AG04450 (cell line): ENCODE results near the gene PARD3. TPM values are rescaled to one million over a fixed set of nuclear protein-coding genes. Genes with fewer than 3 reads are reported as not detected.

ENCODE experiments used
- CTCF ChIA-PET: fragments of 300-600, 350-600 bp; formaldehyde crosslinking; extraction: SDS; loops from one replicate; lab custom pipeline; 2022; ENCODE audit warnings: antibody characterized with exemption, inconsistent platforms; lab: Charles Lee
- POLR2A ChIA-PET: fragments of 350-600 bp; formaldehyde crosslinking; extraction: SDS; loops from one replicate; lab custom pipeline; 2021; ENCODE audit warnings: antibody characterized with exemption, inconsistent platforms; lab: Yijun Ruan, JAX
- DNase-seq: peaks from one replicate; pipeline ENCODE4 v3.0.0-alpha.2; 2011; ENCODE audit warnings: low read depth, low spot score
- H3K27ac ChIP-seq: one replicate; pipeline ENCODE4 v1.5.1; 2012; ENCODE audit warnings: low read depth, low read length, control low read depth
- H3K27me3 ChIP-seq: one replicate; pipeline ENCODE4 v1.6.0; 2012; ENCODE audit warnings: low read length; ENCODE audit not compliant: control insufficient read depth, insufficient read depth
- H3K4me3 ChIP-seq: 2 replicates; pipeline ENCODE4 v1.5.1; 2011; ENCODE audit warnings: mild to moderate bottlenecking, low read depth, low read length, control low read depth
- H3K9me3 ChIP-seq: 2 replicates; pipeline ENCODE4 v1.5.1; 2012; ENCODE audit warnings: low read length; ENCODE audit not compliant: control insufficient read depth, insufficient read depth
- CTCF ChIP-seq: IDR thresholded peaks from 2 replicates; pipeline ENCODE4 v1.5.1; 2011; ENCODE audit warnings: low read depth, low read length, control low read depth, inconsistent platforms
- polyA plus RNA-seq: library from polyadenylated mRNA; depleted of rRNA; stranded (reverse); fragments of >200 nt; gene quantifications from 2 replicates; pipeline ENCODE4 v1.2.3, GENCODE V29; 2011

Gene PARD3
- polyA plus RNA-seq, 1 experiment = 43.1 TPM

GRCh38 chr10:34643620-34644019, 171.5 kb downstream of the PARD3 start:
- Histone ChIP-seq H3K9me3 (no peaks in the 10 kb centered on the region), H3K27ac (no peak overlapping the region), H3K27me3 (no peaks in the 10 kb centered on the region), H3K4me3 (no peak overlapping the region)
- ChIA-PET CTCF (no interaction called here), POLR2A (no interaction called here)
- no peak for DNase-seq
- TF ChIP-seq CTCF = no peak

- DNase-seq = no peak
- Histone ChIP-seq H3K27me3 (no peaks in the 10 kb centered on the region), H3K27ac (no peak overlapping the region), H3K4me3 (no peak overlapping the region), H3K9me3 (no peaks in the 10 kb centered on the region)
- TF ChIP-seq CTCF = no peak
- CTCF ChIA-PET = no interaction called here
- POLR2A ChIA-PET = no interaction called here
Measured at GRCh38 chr10:34641913-34642558, 173.1 kb downstream of the PARD3 start.

- no peak for DNase-seq
- no peak for TF ChIP-seq CTCF
- POLR2A ChIA-PET = interaction anchor here (0.5 kb wide), 1 partner anchor 447 kb away, joined by 6 read pairs; no protein-coding TSS in a partner anchor
- Histone ChIP-seq H3K27ac (no peak overlapping the region), H3K27me3 (no peaks in the 10 kb centered on the region), H3K9me3 (no peaks in the 10 kb centered on the region), H3K4me3 (no peak overlapping the region)
- CTCF ChIA-PET = no interaction called here
Measured at GRCh38 chr10:34641147-34641912, 173.8 kb downstream of the PARD3 start.

DNA sequence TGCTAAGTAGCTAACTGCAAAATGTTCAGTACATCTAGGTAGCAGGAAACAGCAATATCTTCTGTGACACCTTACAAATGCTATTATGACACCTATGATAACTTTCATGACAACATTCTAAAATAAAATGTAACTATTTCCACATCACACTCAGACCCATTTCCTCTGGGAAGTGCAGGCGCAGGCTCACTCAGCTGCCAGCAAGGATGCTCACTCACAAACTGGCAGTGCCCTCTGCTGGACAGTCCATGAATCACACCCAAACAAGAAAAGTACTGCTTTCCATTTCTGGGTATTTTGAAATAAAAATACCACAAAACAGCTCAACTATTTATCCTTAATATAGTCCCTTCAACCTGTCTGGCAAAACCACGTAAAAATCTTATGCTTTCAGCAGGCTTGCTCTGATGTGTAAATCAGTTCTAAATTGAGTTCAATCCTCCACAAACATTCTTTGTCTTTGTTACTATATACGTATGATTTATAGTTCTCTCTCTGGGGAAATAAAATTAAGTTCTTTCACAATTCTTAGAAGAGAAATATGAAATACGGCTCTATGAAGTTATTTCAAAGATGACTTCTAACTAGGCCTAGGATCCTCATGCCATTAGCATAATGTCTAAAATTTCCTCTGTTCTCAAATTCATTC, 176.6 kb downstream of the PARD3 start:
- TF ChIP-seq CTCF = peak; percentile 87
- CTCF ChIA-PET = interaction anchor here (0.5 to 2.6 kb wide), 61 partner anchors 9 to 1630 kb away, joined by 3 to 14 read pairs (median 4); no protein-coding TSS in a partner anchor
- Histone ChIP-seq H3K27ac (no peak overlapping the region), H3K4me3 (no peak overlapping the region), H3K27me3 (no peaks in the 10 kb centered on the region), H3K9me3 (no peaks in the 10 kb centered on the region)
- POLR2A ChIA-PET = interaction anchor here (0.7 kb wide), 1 partner anchor 116 kb away, joined by 3 read pairs; no protein-coding TSS in a partner anchor
- peak; percentile 78 for DNase-seq
